Umbilical cord (tissue), 2 donors: ENCODE results near the gene YIPF3. TPM values are rescaled to one million over a fixed set of nuclear protein-coding genes. Genes with fewer than 3 reads are reported as not detected.
"Not testable (repeated sequence)": the region's sequence is repeated elsewhere in the genome, so short reads cannot be mapped to it uniquely, and the experiment has no call there.

Source experiments
- DNase-seq: peaks from one replicate; pipeline ENCODE4 v3.0.0-alpha.2; 2015; ENCODE audit warnings: low spot score
- total RNA-seq: library from RNA; depleted of rRNA; stranded (reverse); fragments of >200 nt; gene quantifications from one replicate; pipeline ENCODE4 v1.2.3, GENCODE V29; 2014; ENCODE audit warnings: low replicate concordance; ENCODE audit not compliant: insufficient read depth

The YIPF3 gene
- total RNA-seq, 1 donor from 2014 or later = 57.3 TPM

DNA sequence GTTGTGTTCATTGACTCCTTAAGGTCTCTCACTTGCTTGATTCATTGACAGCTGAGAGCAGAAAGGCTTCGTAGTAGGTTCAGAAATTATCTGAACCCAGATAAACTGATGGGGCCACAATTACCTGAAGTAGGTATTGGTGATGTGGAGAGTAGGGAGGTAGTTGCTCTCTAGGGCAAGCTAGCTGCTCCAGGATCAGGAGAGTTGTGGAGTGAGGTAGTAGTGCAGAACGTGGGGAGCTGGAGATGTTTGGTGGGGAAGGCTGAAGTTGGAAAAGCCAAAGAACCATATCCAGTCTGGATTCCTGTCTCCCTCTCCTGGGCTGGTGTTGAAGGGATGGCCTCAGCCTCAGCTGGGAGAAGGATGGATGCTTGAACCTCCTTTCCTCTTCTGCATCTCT lies 23.5 kb downstream of the YIPF3 start:
- no peak for DNase-seq

DNA sequence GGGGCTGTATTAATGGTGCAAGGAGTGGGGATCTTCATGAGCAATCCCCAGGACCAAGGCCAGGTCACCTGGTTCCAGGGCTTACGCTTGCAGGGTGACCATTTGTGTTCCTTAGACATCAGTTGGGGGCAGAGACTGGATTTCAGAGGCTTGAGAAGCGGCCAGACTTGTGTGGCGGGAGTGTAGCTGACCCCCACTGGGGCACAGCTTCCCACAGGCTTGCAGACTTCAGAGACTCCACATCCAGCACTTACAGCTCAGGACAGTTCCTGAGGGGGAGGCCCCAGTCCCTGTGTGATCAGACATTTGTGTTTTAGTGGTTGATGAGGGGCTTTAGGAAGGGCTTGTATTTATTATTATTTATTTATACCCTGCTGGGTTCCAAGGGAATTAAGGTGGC lies 24.1 kb downstream of the YIPF3 start:
- no peak for DNase-seq

DNA sequence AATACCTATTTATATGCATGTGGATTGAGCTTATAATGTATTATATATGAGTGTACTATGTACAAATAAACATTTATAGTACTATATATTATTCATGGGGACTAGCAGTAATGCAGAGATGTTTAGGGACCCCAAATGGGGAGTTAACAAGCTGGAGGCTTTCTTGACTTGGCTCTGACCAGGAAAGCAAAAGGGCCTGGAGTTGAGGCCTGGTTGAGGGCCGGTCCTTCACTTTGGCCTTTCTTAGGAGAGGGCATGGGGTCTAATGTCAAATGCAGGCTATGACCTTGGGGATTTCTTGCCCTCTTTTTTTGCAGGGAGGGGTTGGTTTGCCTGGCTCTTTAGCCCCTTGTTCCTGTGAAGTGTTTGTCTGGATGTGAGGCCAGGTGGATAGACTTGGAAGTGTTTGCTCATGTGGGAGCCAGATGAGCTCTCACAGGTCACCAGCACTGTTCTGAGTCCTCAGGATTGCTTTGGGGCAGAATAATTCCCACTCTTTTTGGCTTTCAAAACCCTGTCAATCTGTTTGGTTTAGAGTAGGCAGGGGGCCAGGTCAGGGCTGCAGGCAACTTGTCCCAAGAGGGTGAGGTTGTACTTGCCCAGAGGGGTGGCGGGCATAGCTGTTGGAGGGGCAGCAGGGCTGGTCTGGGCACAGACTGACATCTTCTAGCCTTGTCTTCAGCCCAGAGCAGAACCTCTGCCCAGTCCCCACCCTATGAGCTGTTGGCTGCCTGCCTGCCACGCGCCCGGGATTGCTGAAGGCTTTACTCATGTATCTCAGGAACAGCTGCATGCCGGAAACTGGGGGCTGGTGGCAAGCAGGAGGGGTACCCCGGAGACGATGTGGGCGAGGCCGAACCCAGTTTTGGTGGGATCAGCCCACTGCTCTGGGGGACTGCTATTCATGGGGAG lies 24.7 kb downstream of the YIPF3 start:
- peak; percentile 85 for DNase-seq

DNA sequence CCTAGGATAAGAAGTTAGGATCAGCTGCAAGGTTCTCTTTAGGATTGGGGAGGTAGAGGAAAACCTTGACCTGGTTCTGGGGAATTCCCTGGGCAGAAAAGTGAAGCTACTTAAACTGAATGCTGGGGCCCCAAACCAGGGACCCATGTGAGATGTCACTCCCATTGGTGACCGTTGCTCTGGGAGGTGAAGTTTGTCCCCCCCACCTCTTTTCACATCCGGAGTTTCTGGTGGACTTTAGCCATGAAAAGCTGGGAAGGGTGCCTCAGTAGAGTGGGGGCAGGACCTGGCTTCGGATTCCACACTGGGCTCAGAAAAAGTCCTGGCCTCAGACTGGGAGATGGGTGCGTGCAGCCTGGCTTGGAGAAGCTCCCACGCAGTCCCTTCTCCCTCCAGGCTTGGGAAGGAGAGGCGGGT lies 26.2 kb downstream of the YIPF3 start:
- DNase-seq = no peak

DNA sequence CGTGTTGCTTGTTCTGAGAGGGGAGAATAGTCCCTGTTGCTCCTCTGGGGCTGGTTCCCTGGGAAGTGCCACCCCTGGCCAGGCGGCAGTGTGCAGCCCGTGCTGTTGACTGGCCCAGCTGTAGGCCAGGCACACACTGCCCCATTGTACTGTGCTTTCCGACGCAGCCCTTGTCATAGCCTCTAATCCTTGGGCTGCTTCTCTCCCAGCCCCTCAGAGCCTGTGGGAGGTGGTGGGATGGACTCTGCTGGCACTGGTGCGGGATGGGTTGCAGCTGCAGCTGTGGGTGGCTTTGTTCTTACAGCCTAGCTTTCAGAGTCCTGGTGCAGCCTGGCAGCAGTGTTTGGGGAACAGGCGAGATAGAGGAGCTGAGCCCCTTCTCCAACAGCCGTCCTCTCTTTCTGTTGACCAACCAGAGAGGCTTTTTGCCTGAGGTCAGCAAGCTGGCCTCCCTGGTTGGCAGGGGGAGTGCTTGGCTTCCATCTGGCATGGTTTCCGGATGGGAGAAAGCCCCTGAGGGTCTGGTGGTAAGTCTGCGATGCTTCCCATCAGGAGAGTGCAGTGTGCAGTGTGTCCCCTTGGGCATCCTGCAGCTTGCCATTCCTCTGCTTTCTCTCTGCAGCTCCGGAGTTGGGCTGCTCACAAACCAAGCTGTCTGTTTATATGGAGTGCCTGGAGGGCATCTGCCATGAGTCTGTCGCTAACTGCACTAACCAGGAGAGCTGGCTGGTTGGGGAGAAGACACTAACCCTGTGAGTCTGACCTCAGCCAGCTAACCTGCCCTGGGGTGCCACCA lies 27.3 kb downstream of the YIPF3 start:
- no peak for DNase-seq

DNA sequence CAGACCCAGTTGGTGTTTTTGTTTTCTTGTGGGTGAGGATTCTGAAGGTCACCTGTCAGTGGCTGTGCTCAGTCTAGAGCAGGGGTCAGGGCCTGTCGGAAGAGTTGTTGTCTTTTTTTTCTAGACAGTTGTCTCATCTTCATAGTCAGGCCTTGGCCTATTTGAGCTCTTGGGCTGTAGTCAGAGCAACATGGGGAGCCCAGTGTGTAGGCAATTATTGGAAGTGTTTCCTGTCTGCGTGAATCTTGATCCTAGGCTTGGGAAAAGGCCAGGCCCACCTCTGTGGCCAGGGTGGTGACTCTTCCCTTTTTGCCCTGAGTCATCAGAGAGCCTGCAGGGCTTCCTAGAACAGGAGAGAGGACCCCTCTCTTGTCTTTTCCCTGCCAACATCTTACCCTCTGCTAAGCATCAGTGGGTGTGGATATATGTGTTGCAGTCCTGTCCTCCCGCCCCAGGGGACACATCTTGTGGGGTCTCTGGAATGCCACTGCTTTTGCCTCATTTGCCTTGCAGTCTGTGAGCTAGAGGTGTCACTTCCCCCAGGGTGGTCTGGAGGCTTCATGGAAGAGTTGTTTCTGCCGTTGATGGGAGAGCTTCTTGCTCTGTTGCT lies 28.0 kb downstream of the YIPF3 start:
- no peak for DNase-seq

DNA sequence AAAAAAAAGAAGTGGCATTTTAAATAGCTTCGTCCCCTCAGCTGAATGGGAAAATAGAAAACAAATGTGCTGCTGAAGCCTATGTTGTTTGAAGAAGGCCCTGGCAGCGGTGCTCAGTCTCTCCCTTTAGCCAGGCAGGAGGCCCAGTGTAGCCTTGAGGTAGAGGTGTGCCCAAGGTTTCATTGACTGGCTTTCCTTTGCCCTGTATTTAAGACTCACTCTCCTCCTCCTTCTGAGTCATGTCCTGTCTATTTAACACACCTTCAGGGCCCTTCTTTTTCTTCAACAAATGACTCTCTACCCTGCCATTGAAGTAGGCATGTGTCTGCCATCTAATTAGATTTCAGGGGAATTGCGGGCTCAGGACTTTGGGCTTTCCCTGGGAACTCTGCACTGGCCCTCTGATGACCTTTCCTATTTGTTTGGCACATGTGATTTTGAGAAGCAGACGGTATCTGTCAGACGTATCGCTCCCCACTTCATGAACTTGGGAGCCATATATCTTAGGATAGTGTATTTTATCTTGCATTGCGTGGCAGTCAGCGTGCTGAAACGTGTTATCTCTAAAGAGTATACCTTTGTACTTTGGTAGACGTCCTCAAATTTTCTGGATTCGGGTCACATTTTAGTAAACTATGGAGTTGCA lies 35.0 kb downstream of the YIPF3 start:
- DNase-seq = no peak

DNA sequence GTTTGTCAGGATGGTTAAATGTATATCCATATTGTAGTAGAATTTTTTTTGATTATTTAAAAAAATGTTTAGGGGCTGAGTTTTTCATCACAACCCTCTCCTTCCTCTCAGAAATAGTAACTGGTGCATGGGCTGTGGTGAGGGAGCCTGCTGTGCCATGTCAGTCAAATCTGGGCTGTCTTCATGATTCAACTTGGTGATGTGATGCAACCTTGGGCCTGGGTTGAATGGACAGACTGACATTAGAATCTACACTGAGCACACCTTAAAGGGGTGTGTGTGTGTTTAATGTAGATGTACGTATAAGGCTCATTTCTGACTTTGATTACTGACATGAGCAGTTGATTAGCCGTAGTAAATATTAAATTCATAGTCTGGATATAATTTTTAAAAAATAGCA lies 35.7 kb downstream of the YIPF3 start:
- no peak for DNase-seq

DNA sequence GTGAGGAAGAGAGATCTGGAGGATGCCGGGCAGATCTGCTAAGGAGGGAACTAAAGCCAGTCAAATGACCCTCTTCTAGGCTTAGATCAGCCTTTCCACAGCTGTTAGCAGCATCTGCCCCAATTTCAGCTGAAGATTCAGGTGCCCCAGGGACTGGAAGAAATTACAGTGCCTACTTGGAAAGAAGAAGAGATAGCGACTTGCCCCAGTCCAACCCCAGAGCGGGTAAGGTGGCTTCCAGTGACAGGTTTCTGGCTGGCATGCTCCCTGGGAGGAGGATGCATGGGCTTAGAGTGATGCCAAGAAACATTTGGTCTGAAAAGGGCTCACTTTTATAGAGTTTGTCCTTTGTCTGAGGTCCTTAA lies 38.7 kb downstream of the YIPF3 start:
- DNase-seq = no peak

DNA sequence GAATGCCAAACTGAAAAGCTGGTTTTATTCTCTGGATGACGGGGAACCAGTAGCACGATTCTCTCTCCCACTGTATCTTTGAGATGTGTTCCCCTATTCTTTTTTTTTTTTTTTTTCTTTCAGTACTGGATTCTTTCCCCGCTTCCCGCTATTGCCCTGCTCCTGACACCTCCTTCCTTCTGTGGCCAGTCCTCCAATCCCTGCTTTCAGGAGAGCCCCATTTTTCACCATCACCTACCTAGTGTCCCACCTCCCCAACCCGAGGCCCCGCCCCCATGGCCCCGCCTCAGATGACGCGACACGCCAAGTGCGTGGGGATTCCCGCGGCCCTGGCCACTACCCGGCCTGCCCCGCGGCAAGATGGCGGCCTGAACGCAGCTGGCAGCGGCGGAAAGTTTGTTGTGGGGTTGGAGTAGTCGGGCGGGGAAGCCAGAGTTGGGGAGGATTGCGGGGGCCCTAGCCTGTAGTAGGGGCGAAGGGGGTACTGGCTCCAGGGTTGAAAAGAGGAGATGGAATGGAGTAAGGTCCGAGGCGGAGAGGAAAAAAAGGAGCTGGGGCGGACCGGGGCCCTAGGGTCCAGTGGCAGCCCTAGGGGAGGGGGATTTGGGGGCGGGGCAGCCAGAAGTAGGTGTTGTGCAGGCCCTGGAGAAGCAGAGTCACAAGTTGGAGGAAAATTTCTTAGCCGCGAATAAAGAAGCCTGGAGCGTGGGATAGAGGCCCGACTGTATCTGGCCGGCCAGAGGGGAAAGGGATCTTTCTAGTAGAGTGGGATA lies 39.3 kb downstream of the YIPF3 start, which contains the start of gene TJAP1:
Gene TJAP1, plus strand, starts transcription at position 336 of the 773 bp plus-strand sequence. CDS start 21,432 bp downstream, outside the sequence.
- peak; percentile 95 for DNase-seq

DNA sequence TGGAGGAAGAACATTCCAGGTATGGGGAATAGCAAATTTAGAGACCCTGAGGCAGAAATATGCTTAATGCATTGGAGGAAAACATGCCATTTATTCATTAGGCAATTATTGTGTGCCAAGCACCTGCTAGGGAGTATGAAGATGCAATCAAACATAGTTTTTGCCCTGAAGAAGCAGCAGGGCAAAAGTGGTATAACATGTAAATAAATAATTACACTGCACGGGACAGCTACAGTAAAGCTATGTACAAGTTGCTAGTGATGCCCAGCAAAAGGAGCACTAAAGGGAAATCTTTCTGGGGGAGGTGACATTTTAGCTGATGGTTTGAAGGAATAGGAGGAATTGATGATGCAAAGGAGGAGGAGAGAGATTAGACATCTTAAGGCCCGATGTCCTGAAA lies 40.0 kb downstream of the YIPF3 start:
- no peak for DNase-seq

DNA sequence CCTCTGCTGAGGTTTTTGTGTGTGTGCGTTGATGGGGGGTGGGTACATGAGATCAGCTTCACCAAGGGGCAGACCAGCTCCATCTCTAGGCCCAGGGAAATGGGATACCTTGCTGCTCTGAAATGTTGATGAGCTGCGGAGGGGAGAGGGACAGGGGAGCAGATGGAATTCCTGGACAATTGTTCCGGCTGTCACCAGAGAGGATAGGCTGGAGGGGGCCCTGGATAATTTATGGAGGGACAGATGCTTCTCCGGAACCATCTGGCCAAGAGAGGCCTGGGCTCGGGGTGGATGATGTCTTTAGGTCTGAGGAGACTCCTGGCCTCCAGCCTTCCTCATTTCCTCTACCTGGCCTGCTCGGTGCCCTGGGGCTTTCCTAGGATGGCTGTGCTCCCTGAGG lies 41.2 kb downstream of the YIPF3 start:
- DNase-seq = no peak

DNA sequence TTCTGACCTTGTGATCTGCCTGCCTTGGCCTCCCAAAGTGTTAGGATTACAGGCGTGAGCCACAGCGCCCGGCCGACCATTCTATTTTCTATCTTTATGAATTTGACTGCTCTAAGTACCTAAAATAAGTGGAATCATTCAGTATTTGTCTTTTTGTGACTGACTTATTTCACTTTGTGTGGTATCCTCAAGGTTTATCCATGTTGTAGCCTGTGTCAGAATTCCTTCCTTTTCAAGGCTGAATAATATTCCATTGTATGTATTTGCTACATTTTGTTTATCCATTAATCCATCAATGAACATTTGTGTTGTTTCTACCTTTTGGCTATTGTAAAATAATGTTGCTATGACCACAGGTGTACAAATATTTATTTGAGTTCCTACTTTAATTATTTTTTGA lies 44.2 kb downstream of the YIPF3 start:
- no peak for DNase-seq

DNA sequence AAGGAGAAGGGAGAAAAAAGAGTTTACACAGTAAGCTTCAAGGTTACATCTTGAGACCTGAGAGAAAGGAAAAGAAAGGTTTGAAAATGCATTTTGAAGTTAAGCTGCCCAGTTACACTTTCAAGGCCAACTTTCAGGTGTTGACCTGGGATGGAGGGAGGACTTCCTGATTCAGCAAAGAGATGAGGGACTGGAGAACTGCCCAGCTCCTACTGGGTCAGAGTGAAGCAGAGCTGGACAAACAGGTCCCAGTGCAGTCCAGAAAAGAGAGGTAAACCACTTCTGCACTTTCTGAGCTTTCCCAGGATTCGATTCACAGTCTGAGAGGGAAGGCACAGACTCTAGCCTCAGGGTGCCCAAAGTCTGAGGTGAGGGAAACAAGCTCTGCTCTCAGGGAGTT lies 45.3 kb downstream of the YIPF3 start:
- DNase-seq = no peak

DNA sequence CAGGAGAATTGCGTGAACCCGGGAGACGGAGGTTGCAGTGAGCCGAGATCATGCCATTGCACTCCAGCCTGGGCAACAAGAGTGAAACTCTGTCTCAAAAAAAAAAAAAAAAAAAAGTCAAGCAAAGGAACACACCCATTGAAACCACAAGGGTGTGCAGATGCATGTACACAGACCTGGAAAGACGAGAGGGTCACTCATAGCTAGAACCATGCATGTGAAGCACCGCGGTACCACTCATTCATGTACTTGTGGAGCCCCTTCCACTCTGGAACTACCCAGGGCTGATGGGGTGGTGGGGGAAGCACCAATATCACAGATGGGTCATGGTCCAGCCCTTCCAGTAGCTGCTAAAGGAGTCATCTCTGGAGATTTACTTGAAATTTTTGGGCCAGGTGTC lies 46.8 kb downstream of the YIPF3 start:
- no peak for DNase-seq

DNA sequence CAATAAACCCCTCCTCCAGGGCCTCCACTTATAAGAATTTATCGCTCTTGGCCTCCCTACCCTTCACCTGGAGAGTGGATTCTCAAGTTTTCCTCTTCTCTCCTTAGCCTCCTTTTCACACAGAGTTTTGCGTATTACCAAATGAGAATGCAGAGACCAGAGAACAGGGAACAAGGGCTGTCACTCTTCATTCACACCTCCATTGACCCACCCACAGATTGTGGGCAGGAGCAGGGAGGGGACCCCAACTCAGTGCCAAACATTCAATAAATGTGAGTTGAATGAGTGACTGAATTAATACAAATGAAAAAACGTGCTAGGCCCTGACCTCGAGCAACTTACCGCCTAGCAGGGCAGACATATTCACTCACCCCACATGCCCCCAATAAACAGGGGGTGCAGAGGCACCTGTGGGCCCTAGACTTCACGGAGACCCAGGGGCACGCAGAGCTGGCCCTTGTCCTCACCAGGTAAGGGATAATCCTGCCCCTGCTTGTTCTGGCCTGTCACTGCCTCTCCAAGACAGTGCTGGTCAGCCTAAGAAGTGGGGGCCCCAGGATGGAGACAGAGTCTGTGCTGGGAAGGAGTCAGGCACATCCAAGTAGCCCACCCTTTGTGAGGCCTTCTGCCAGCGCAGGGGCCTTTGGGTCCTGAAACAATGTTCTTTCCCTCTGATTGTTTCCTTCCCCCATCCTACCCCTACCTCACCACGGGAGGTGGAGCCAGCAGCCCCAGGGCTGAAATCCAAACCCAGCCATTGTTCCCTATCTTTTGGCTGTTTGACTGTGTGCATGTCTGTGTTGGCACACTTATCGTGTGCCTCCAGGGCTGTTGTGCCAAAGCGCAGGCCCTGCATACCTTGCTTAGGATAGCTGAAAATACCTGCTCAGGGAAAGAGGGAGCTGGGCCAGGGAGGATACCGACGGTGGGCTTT lies 47.7 kb downstream of the YIPF3 start:
- no peak for DNase-seq

DNA sequence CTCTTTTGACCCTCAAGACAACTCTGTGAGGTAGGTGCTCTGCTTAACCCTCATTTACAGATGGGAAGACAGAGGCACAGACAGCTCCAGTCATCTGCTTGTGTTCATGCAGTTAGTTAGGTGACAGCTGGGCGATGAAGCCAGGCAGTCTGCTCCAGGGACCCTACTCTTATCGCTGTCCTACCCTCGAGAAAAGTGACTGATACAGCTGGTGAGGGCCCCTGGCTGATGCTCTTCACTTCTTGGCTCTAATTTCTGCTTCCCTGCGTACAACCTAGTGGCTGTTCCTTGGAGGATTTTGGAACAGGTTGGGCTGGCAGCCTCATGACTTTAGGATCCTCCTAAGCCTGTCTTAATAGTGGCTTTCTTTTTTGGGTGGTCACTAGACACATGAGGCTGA lies 48.5 kb downstream of the YIPF3 start:
- DNase-seq = no peak

DNA sequence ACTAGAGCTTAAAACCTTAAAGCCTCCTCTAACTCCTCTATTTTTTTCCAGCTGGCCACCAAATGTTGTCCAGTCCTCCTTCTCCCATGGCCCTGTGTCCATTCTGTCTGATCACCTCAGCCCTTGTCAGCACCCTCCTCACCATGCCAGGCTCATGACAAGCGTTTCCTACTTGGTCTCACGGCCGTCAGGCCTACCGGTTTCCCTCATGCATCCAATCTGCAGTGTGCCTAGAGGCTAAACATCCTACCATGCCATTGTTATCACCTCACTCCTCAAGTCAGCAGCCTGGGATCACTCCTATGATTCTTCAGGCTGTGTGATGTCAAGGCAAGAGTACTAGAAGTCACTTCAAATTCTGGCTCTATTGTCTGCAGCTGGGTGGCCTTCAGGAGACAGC lies 49.0 kb downstream of the YIPF3 start:
- no peak for DNase-seq

DNA sequence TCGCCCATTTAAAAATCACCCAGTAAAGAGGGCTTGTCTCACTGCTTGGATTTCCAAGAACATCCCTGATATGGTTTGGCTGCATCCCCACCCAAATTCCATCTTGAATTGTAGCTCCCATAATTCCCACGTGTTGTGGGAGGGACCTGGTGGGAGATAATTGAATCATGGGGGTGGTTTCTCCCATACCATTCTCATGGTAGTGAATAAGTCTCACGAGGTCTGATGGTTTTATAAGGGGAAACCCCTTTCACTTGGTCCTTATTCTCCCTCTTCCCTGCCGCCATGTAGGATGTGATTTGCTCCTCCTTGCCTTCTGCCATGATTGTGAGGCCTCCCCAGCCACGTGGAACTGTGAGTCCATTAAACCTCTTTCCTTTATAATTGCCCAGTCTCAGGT lies 49.5 kb downstream of the YIPF3 start:
- DNase-seq = not testable (repeated sequence)

DNA sequence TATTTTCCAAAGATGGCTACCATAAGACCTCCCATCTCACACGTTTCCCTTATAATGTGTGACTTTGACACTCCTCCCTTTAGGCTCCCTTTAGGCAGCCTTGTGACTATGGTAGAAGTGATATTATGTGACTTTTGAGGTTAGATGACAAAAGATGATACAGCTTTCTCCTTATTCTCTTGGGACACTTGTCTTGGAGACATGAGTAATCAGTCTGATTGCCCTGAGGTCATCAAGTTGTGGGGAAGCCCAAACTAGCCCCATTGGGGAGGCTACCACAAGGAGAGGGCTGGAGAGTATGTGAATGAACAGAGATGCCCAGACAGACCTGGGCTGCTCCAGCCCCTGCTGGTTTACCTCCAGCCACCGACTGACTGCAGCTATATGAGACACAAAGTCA lies 50.8 kb downstream of the YIPF3 start:
- DNase-seq = no peak
